ENCODE data around the gene SHISAL1. TPM values are rescaled to one million over a fixed set of nuclear protein-coding genes. Genes with fewer than 3 reads are reported as not detected.

Gene SHISAL1
- total RNA-seq, 1 donor from 2014 or later, result 0.71 TPM

DNA sequence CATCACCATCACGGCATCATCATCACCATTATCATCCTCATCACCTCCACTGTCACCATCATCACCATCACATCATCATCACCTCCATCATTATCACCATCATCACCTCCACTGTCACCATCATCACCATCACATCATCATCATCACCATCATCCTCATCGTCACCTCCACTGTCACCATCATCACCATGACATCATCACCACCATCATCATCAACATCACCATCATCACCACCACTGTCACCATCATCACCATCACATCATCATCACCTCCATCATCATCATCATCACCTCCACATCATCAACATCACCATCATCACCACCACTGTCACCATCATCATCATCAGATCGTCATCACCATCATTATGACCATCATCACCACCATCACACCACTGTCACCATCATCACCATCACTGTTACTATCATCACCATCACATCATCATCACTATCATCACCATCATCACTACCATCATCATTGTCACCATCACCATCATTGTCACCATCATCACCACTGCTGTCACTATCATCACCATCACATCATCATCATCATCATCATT, 99.2 kb downstream of the SHISAL1 start:
- no peaks in the 10 kb centered on the region for H3K27me3 ChIP-seq (ENCODE audit: control insufficient read depth, insufficient read depth, low read length)
- no peaks in the 10 kb centered on the region for H3K36me3 ChIP-seq (ENCODE audit: control insufficient read depth, insufficient read depth, low read length)
- no peak for DNase-seq (ENCODE audit: low read depth)
- TF ChIP-seq CTCF (IDR thresholded peaks at IDR 0.05; ENCODE audit: insufficient read depth, low read length, poor library complexity, severe bottlenecking), result no peak
- no peak overlapping the region for H3K4me3 ChIP-seq (ENCODE audit: low read depth, low read length)

GRCh38 chr22:44212936-44213335, 99.8 kb downstream of the SHISAL1 start:
- Histone ChIP-seq H3K27me3 (ENCODE audit: control insufficient read depth, insufficient read depth, low read length) (no peaks in the 10 kb centered on the region), H3K36me3 (ENCODE audit: control insufficient read depth, insufficient read depth, low read length) (no peaks in the 10 kb centered on the region), H3K4me3 (ENCODE audit: low read depth, low read length) (no peak overlapping the region)
- no peak for DNase-seq (ENCODE audit: low read depth)
- TF ChIP-seq CTCF (IDR thresholded peaks at IDR 0.05; ENCODE audit: insufficient read depth, low read length, poor library complexity, severe bottlenecking), result no peak

GRCh38 chr22:44211946-44212930, 100.5 kb downstream of the SHISAL1 start:
- no peak for DNase-seq (ENCODE audit: low read depth)
- no peak for TF ChIP-seq CTCF (IDR thresholded peaks at IDR 0.05; ENCODE audit: insufficient read depth, low read length, poor library complexity, severe bottlenecking)

DNA sequence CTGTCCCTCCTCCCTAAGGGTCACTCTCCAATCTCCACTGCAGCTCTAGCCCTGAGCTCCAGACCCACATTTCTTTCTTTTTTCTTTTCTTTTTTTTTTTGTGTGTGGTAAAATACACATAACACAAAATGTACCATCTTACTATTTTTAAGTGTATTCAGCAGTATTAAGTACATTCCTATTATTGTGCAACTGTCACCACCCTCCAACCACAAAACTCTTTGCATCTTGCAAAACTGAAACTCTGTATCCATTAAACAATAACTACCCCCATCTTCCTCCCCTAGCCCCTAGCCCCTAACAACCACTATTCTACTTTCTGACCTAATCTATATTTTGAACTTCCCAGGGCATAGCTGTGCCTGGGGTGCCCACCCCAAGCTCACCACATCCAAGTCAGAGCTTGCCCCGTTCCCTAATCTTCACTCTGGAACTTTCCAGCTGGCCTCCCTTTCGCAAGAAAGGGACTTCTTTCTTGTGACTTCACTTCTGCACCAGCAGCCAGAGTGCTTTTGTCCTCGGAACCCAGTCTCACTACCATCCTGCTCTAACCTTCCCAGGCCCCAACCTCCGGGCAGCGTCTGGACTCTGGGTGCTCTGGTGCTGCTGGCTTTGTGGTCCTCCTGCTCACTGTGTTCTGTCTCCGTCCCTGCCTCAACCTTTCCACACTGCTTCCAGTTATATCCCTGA, 101.3 kb downstream of the SHISAL1 start:
- TF ChIP-seq CTCF (IDR thresholded peaks at IDR 0.05; ENCODE audit: insufficient read depth, low read length, poor library complexity, severe bottlenecking), result no peak
- Histone ChIP-seq H3K36me3 (ENCODE audit: control insufficient read depth, insufficient read depth, low read length) (no peaks in the 10 kb centered on the region), H3K4me3 (ENCODE audit: low read depth, low read length) (no peak overlapping the region), H3K27me3 (ENCODE audit: control insufficient read depth, insufficient read depth, low read length) (no peaks in the 10 kb centered on the region)
- DNase-seq (ENCODE audit: low read depth), result no peak

More at GRCh38 chr22:44211946-44212930, 100.5 kb downstream of the SHISAL1 start:
- no peaks in the 10 kb centered on the region for H3K36me3 ChIP-seq (ENCODE audit: control insufficient read depth, insufficient read depth, low read length)
- no peaks in the 10 kb centered on the region for H3K27me3 ChIP-seq (ENCODE audit: control insufficient read depth, insufficient read depth, low read length)
- H3K4me3 ChIP-seq (ENCODE audit: low read depth, low read length), result no peak overlapping the region

- Histone ChIP-seq H3K36me3 (ENCODE audit: control insufficient read depth, insufficient read depth, low read length) (no peaks in the 10 kb centered on the region), H3K4me3 (ENCODE audit: low read depth, low read length) (no peak overlapping the region), H3K27me3 (ENCODE audit: control insufficient read depth, insufficient read depth, low read length) (no peaks in the 10 kb centered on the region)
- no peak for DNase-seq (ENCODE audit: low read depth)
- no peak for TF ChIP-seq CTCF (IDR thresholded peaks at IDR 0.05; ENCODE audit: insufficient read depth, low read length, poor library complexity, severe bottlenecking)
Observed at GRCh38 chr22:44210722-44211121, 102.0 kb downstream of the SHISAL1 start.

Data from kidney epithelial cell (primary cell).